K562 (cell line): ENCODE measurements around the gene RBBP8. TPM values are rescaled to one million over a fixed set of nuclear protein-coding genes. Genes with fewer than 3 reads are reported as not detected.

Experiments
- ATAC-seq: fragments of 200-7000 bp; cut with Tn5 transposase; 3 replicates; pipeline ENCODE4 v1.9.1; 2020; ENCODE audit warnings: moderate library complexity
- BruUV-seq: library from RNA; stranded (reverse); fragments of 400-500 nt; replicated peaks from 2 replicates; lab custom pipeline; 2021; lab: Mats Ljungman, UMichigan
- CTCF ChIA-PET: fragments of 300-600 bp; formaldehyde crosslinking; extraction: SDS; loops from one replicate; lab custom pipeline; 2021; ENCODE audit warnings: low intra/inter-chr PET ratio; lab: Yijun Ruan, JAX
- POLR2A ChIA-PET: fragments of 300-600, 350-650 bp; sonication (Branson Sonifier 250); formaldehyde crosslinking; extraction: SDS; loops from one replicate; lab custom pipeline; 2021; ENCODE audit warnings: antibody characterized with exemption, inconsistent platforms; lab: Yijun Ruan, JAX
- DNase-seq, 4 experiments: peaks; one replicate each; pipeline versions ENCODE4 v3.0.0 to v3.0.0-alpha.2; 2011 to 2018; ENCODE audit warnings: low spot score in 3 of 4, mixed read lengths in 3 of 4; ENCODE audit errors: extremely low read depth in 1 of 4
- FAIRE-seq: peaks from 2 replicates; lab custom pipeline; 2011; peaks lifted over from hg19 to GRCh38; lab: Jason Lieb, UNC
- H2AFZ ChIP-seq: 2 replicates; pipeline ENCODE4 v1.6.0; 2011; ENCODE audit warnings: low read depth, low read length, control low read depth, inconsistent platforms
- H3K27ac ChIP-seq: fragments of 200-600 bp; 3 replicates; pipeline ENCODE4 v1.8.0; 2011; ENCODE audit warnings: low read depth, mild to moderate bottlenecking, control low read depth, inconsistent platforms, low read length, moderate library complexity, mixed read lengths; ENCODE audit errors: extremely low read depth
- H3K27me3 ChIP-seq, 2 experiments: fragments of 300-600 bp in 1 of 2; 2 replicates in 1 of 2; 3 replicates in 1 of 2; pipeline versions ENCODE4 v1.6.0 to v1.8.0; 2011; ENCODE audit warnings: inconsistent platforms in 2 of 2, low read length in 2 of 2, mild to moderate bottlenecking in 1 of 2, mixed read lengths in 1 of 2, moderate library complexity in 1 of 2; ENCODE audit not compliant: control insufficient read depth in 2 of 2, insufficient read depth in 2 of 2
- H3K36me3 ChIP-seq: fragments of 300-600 bp; 3 replicates; pipeline ENCODE4 v1.8.0; 2011; ENCODE audit warnings: mild to moderate bottlenecking, low read length, inconsistent platforms; ENCODE audit not compliant: control insufficient read depth, insufficient read depth
- H3K4me1 ChIP-seq, 2 experiments: fragments of 200-600 bp in 1 of 2; replicated peaks in 1 of 2; 2 replicates in 1 of 2; 3 replicates in 1 of 2; pipeline versions ENCODE4 v1.5.1 to v1.8.0; 2011; ENCODE audit warnings: inconsistent platforms in 2 of 2, low read length in 2 of 2, mild to moderate bottlenecking in 1 of 2, mixed read lengths in 1 of 2, moderate library complexity in 1 of 2; ENCODE audit not compliant: control insufficient read depth in 2 of 2, insufficient read depth in 2 of 2
- H3K4me2 ChIP-seq: 2 replicates; pipeline ENCODE4 v1.6.1; 2011; ENCODE audit warnings: low read length, control low read depth, inconsistent platforms, mixed read lengths; ENCODE audit not compliant: insufficient read depth
- H3K4me3 ChIP-seq: fragments of 200-600 bp; sonication (generic), shearing (Covaris generic); 2 replicates; pipeline ENCODE4 v1.5.1; 2016; ENCODE audit warnings: control low read depth, inconsistent platforms
- H3K79me2 ChIP-seq: fragments of 200-600 bp; 3 replicates; pipeline ENCODE4 v1.8.0; 2011; ENCODE audit warnings: low read length, inconsistent platforms; ENCODE audit not compliant: control insufficient read depth, insufficient read depth
- H3K9ac ChIP-seq, 2 experiments: 2 replicates each; pipeline versions ENCODE4 v1.6.0 to v1.6.1; 2011; ENCODE audit warnings: low read depth in 2 of 2, low read length in 2 of 2, control low read depth in 1 of 2, inconsistent platforms in 1 of 2, mild to moderate bottlenecking in 1 of 2, mixed read lengths in 1 of 2; ENCODE audit not compliant: insufficient read depth in 1 of 2
- H3K9me1 ChIP-seq: one replicate; pipeline ENCODE4 v1.6.0; 2011; ENCODE audit warnings: inconsistent platforms, mild to moderate bottlenecking, low read length, moderate library complexity; ENCODE audit not compliant: control insufficient read depth, insufficient read depth
- H3K9me3 ChIP-seq: replicated peaks from 2 replicates; pipeline ENCODE4 v1.5.1; 2011; ENCODE audit warnings: low read depth, low read length, inconsistent platforms; ENCODE audit not compliant: control insufficient read depth, insufficient read depth
- H4K20me1 ChIP-seq: replicated peaks from 2 replicates; pipeline ENCODE4 v1.6.1; 2011; ENCODE audit warnings: low read length, inconsistent platforms, mixed read lengths; ENCODE audit not compliant: control insufficient read depth, insufficient read depth
- ETV1 ChIP-seq: fragments of 450-650 bp; conservative IDR thresholded peaks from 2 replicates; pipeline ENCODE4 v1.6.1; 2016; ENCODE audit warnings: missing genetic modification characterization, control low read depth, low read depth, missing compliant biosample characterization
- GTF2A2 ChIP-seq: IDR thresholded peaks from 2 replicates; pipeline ENCODE4 v1.6.1; 2016; ENCODE audit warnings: mild to moderate bottlenecking, missing genetic modification characterization, missing compliant biosample characterization
- HCFC1 ChIP-seq: IDR thresholded peaks from 2 replicates; pipeline ENCODE4 v1.6.1; 2012; ENCODE audit warnings: low read depth, low read length, improper control_type of control experiment
- NCOR1 ChIP-seq: fragments of 450-650 bp; IDR thresholded peaks from 2 replicates; pipeline ENCODE4 v1.6.1; 2016; ENCODE audit warnings: mild to moderate bottlenecking, moderate library complexity
- PHTF2 ChIP-seq: fragments of 250-450 bp; sonication (Bioruptor Pico); IDR thresholded peaks from 2 replicates; pipeline ENCODE4 v1.5.0; 2021; ENCODE audit warnings: mild to moderate bottlenecking
- PML ChIP-seq: IDR thresholded peaks from 2 replicates; pipeline ENCODE4 v1.6.1; 2012; ENCODE audit warnings: low read length, inconsistent platforms
- POLR2G ChIP-seq: fragments of 200-400 bp; formaldehyde crosslinking; IDR thresholded peaks from 2 replicates; pipeline ENCODE4 v1.6.1; 2017; ENCODE audit warnings: low read depth, mild to moderate bottlenecking, antibody characterized with exemption, low read length, moderate library complexity
- PRPF4 ChIP-seq: fragments of 200-400 bp; formaldehyde crosslinking; IDR thresholded peaks from one replicate; pipeline ENCODE4 v1.6.1; 2017; ENCODE audit warnings: low read length, low read depth, mild to moderate bottlenecking; ENCODE audit not compliant: insufficient read depth, poor library complexity, severe bottlenecking
- PTRF ChIP-seq: fragments of 450-650 bp; IDR thresholded peaks from 2 replicates; pipeline ENCODE4 v1.6.1; 2016; ENCODE audit warnings: mild to moderate bottlenecking, missing genetic modification characterization, missing compliant biosample characterization
- SIN3A ChIP-seq, 2 experiments: fragments of 150-350 bp in 1 of 2; IDR thresholded peaks; 2 replicates each; pipeline ENCODE4 v1.6.1; 2011 to 2016; ENCODE audit warnings: borderline replicate concordance in 2 of 2, low read depth in 2 of 2, low read length in 2 of 2, mild to moderate bottlenecking in 2 of 2, moderate library complexity in 2 of 2; ENCODE audit not compliant: control insufficient read depth in 1 of 2
- ZNF143 ChIP-seq: sonication (generic); formaldehyde crosslinking; IDR thresholded peaks from 2 replicates; pipeline ENCODE4 v1.9.0; 2022; ENCODE audit warnings: mild to moderate bottlenecking, missing genetic modification reagents
- ZNF239 ChIP-seq: fragments of 250-450 bp; sonication (Bioruptor Pico); IDR thresholded peaks from 2 replicates; pipeline ENCODE4 v1.4.0; 2020; ENCODE audit warnings: mild to moderate bottlenecking
- ZNF507 ChIP-seq: conservative IDR thresholded peaks from 2 replicates; pipeline ENCODE4 v1.6.1; 2017; ENCODE audit warnings: missing genetic modification characterization, missing compliant biosample characterization
- ZNF79 ChIP-seq: fragments of 250-450 bp; sonication (Bioruptor Pico); IDR thresholded peaks from 2 replicates; pipeline ENCODE4 v1.4.0; 2020; ENCODE audit warnings: low read depth, mild to moderate bottlenecking, moderate library complexity
- WGBS: fragments of 100-300 bp; shearing (Covaris generic); methylation state at CpG from one replicate; pipeline ENCODE4 v1.1.6; 2016; ENCODE audit warnings: low coverage, mixed read lengths; ENCODE audit not compliant: insufficient coverage; ENCODE audit errors: missing lambda C conversion rate; 5-methylcytosine and 5-hydroxymethylcytosine counted together
- in situ Hi-C: fragments of 300-500 bp; cut with MboI; formaldehyde crosslinking; loops from 4 replicates; pipeline ENCODE4 v1.15.0; 2018; ENCODE audit warnings: inconsistent platforms, mixed read lengths
- intact Hi-C: fragments of 100-400 bp; cut with micrococcal nuclease; formaldehyde crosslinking; loops from 2 replicates; pipeline ENCODE4 v1.14.2; 2022
- polyA plus RNA-seq, 8 experiments: library from polyadenylated mRNA; depleted of rRNA in 4 of 8; stranded (reverse) in 5 of 8; unstranded in 3 of 8; fragments of >200 nt; fragmentation: Nextera tagmentation in 2 of 8; fragmentation: Illumina TruSeq in 1 of 8; extraction: Ambion mirVana in 2 of 8; extraction: Trizol in 1 of 8; gene quantifications; 2 replicates each; pipeline versions ENCODE4 v1.2.1 to v1.2.3, GENCODE V29; 2011 to 2014; ENCODE audit warnings: inconsistent platforms in 1 of 8, missing spikeins in 1 of 8
- total RNA-seq, 7 experiments: library from RNA; depleted of rRNA in 6 of 7; stranded (reverse); fragments of >200 nt in 6 of 7; fragmentation: Illumina TruSeq in 2 of 7; extraction: Trizol in 2 of 7; gene quantifications; 2 replicates each; pipeline versions ENCODE4 v1.2.1 to v1.2.3, GENCODE V29; 2011 to 2021; ENCODE audit warnings: low replicate concordance in 1 of 7
- TF ChIP-seq, protein P1 (sequence below): sonication (generic); formaldehyde crosslinking; IDR thresholded peaks from 2 replicates; pipeline ENCODE4 v1.9.0; 2022; ENCODE audit warnings: mild to moderate bottlenecking, missing genetic modification reagents
- TF ChIP-seq, protein P2 (sequence below), 2 experiments: IDR thresholded peaks; 2 replicates each; pipeline ENCODE4 v1.6.1; 2011; ENCODE audit warnings: borderline replicate concordance in 1 of 2, control low read depth in 1 of 2, low read depth in 1 of 2, low read length in 1 of 2, mild to moderate bottlenecking in 1 of 2, mixed read lengths in 1 of 2, moderate library complexity in 1 of 2; ENCODE audit not compliant: insufficient read depth in 1 of 2, insufficient read length in 1 of 2, poor library complexity in 1 of 2, severe bottlenecking in 1 of 2; ENCODE audit errors: extremely low read depth in 1 of 2
- TF ChIP-seq, protein P3 (sequence below): fragments of 450-650 bp; formaldehyde crosslinking; IDR thresholded peaks from 2 replicates; pipeline ENCODE4 v1.4.0; 2022; ENCODE audit warnings: mild to moderate bottlenecking, moderate library complexity
- TF ChIP-seq, protein P4 (sequence below): IDR thresholded peaks from 3 replicates; pipeline ENCODE4 v1.6.1; 2011; ENCODE audit warnings: borderline replicate concordance, mild to moderate bottlenecking; ENCODE audit not compliant: insufficient read length, insufficient read depth

RBBP8 gene
- total and polyA plus RNA-seq, 9 of the 15 experiments (the other 6 are each of a cell fraction or from before 2014, with no cell fraction given): 28.4 to 63.1 (median 48.9) TPM

DNA sequence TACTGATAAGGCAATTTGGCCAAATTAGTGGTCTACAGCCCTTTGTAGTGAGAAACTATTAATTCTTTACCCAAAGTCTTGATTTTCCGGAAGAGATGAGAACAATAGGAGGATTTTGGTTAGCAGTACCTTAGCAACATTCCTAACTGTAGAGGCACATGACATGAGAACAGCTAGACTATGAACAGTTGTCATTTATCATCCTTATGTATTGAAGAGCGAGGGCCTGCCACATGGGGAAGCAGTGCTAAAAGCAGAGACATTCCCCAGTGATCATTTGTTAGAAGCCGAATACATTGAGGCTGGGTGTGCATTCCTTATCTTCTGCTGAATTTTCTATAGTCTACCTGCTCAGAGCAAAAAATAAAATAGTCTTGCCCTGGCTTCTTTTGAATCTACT, 65.2 kb downstream of the RBBP8 start:
- Histone ChIP-seq H2AFZ (no peak overlapping the region), H3K27me3 (no peaks in the 10 kb centered on the region), H3K9ac (no peak overlapping the region), H3K9me3 (no peaks in the 10 kb centered on the region), H3K79me2 (no peaks in the 10 kb centered on the region), H3K36me3 (peaks cover 76% of the 10 kb centered on the region), H4K20me1 (no peaks in the 10 kb centered on the region), H3K4me1 (no peaks in the 10 kb centered on the region), H3K4me3 (no peak overlapping the region), H3K27ac (no peak overlapping the region), H3K9me1 (no peaks in the 10 kb centered on the region), H3K4me2 (no peak overlapping the region)
- ATAC-seq: no peak
- BruUV-seq: no TSS peak
- 93% methylated on average over 3 of the region's 3 CpGs for WGBS
- no peak for FAIRE-seq
- no peak for DNase-seq
- CTCF ChIA-PET: no interaction called here
- in situ Hi-C loops (no loop called here), intact Hi-C loops (no loop called here)
- no peak for TF ChIP-seq PHTF2 (CRISPR knock-in tag)
- no peak for TF ChIP-seq ZNF239 (CRISPR knock-in tag)
- no peak for TF ChIP-seq PTRF (tag)
- TF ChIP-seq SIN3A (IDR thresholded peaks at IDR 0.05; ENCODE audit: borderline replicate concordance in 2 of 2, control insufficient read depth in 1 of 2, low read depth in 2 of 2, low read length in 2 of 2): no peak
- no peak for TF ChIP-seq PRPF4
- TF ChIP-seq, protein P1, sequence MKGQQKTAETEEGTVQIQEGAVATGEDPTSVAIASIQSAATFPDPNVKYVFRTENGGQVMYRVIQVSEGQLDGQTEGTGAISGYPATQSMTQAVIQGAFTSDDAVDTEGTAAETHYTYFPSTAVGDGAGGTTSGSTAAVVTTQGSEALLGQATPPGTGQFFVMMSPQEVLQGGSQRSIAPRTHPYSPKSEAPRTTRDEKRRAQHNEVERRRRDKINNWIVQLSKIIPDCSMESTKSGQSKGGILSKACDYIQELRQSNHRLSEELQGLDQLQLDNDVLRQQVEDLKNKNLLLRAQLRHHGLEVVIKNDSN (CRISPR knock-in tag): no peak
- TF ChIP-seq GTF2A2 (tag): no peak
- TF ChIP-seq, protein P2, sequence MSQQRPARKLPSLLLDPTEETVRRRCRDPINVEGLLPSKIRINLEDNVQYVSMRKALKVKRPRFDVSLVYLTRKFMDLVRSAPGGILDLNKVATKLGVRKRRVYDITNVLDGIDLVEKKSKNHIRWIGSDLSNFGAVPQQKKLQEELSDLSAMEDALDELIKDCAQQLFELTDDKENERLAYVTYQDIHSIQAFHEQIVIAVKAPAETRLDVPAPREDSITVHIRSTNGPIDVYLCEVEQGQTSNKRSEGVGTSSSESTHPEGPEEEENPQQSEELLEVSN (IDR thresholded peaks at IDR 0.05; ENCODE audit: borderline replicate concordance in 1 of 2, extremely low read depth in 1 of 2, insufficient read depth in 1 of 2, insufficient read length in 1 of 2, low read depth in 1 of 2, low read length in 1 of 2, poor library complexity in 1 of 2, severe bottlenecking in 1 of 2): no peak
- TF ChIP-seq ZNF507 (tag): no peak
- TF ChIP-seq ETV1 (tag): no peak
- TF ChIP-seq PML: no peak
- TF ChIP-seq, protein P3, sequence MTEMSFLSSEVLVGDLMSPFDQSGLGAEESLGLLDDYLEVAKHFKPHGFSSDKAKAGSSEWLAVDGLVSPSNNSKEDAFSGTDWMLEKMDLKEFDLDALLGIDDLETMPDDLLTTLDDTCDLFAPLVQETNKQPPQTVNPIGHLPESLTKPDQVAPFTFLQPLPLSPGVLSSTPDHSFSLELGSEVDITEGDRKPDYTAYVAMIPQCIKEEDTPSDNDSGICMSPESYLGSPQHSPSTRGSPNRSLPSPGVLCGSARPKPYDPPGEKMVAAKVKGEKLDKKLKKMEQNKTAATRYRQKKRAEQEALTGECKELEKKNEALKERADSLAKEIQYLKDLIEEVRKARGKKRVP (CRISPR knock-in tag): no peak
- no peak for TF ChIP-seq HCFC1
- TF ChIP-seq ZNF143 (CRISPR knock-in tag): no peak
- TF ChIP-seq, protein P4, sequence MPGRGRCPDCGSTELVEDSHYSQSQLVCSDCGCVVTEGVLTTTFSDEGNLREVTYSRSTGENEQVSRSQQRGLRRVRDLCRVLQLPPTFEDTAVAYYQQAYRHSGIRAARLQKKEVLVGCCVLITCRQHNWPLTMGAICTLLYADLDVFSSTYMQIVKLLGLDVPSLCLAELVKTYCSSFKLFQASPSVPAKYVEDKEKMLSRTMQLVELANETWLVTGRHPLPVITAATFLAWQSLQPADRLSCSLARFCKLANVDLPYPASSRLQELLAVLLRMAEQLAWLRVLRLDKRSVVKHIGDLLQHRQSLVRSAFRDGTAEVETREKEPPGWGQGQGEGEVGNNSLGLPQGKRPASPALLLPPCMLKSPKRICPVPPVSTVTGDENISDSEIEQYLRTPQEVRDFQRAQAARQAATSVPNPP: no peak
- no peak for TF ChIP-seq ZNF79 (CRISPR knock-in tag)
- no peak for TF ChIP-seq POLR2G
- no peak for TF ChIP-seq NCOR1
- POLR2A ChIA-PET: no interaction called here
